Measurements from ENCODE around the gene VPS26A.
A peak's percentile ranks its signal among the peaks of the same experiment; 100 is the strongest.
"Not testable (repeated sequence)": the region's sequence is repeated elsewhere in the genome, so short reads cannot be mapped to it uniquely, and the experiment has no call there.

VPS26A gene

DNA sequence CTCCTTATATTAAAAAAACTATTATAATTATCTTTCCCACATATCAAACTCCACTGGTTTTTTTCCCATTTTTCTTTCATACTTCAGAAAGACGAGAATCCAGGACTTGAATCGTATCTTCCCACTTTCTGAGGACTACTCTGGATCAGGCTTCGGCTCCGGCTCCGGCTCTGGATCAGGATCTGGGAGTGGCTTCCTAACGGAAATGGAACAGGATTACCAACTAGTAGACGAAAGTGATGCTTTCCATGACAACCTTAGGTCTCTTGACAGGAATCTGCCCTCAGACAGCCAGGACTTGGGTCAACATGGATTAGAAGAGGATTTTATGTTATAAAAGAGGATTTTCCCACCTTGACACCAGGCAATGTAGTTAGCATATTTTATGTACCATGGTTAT is 20.2 kb upstream of the VPS26A start:
- DNase-seq = no peak

DNA sequence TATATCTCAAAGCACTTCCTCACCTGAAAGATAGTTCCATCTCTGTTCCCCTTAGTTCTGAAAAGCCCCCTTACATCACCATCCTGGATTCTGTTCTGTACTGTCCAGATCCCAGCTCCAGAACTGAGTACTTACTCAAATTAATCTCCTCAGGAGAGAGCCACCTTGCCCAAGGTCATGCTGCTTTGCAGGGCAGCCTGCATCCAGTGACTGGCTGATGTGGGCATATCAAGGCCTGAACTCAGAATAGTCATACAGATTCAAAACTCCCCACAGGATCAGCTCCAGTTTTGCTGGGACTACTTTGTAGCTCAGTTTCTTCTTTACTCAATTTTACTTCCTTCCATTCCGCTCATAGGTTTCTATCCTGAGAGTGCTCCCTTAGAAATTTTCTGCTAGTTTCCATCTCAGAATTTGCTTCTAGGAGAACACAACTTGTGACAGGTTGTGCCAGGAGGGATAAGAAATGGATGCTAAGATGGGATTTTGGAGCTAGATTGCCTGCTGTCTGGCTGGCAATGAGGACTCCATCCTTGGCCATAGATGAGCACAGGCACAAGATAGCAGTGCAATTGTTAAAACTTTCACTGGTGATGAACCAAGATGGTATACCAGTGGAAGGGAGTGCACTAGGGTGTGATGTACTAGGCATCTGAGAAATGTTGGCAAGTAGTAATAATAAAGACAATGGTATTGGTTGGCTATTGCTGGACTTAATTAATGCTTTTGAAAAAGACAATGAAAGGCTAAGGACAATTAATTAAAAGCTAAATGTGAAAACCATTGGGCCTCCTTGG is 18.8 kb upstream of the VPS26A start:
- no peak for DNase-seq

GRCh38 chr10:69107176-69107490 is 16.8 kb upstream of the VPS26A start:
- no peak for DNase-seq

DNA sequence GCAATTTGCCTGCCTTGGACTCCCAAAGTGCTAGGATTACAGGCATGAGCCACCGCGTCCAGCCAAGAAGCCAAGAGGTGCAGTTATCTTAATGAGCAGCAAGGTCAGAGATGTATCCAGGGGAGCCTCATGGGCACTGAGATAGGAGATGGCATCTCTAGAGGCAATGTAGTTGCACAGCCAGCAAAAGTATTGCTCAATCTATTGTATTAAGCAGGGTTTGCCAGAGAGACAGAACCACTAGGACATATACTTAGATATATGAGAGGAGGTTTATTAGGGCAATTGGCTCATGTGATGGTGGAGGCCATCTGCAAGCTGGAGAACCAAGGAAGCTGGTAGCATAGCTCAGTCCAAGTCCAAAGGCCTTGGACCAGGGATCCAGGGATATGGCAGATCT is 16.3 kb upstream of the VPS26A start:
- peak; percentile 51 to 52 for DNase-seq

DNA sequence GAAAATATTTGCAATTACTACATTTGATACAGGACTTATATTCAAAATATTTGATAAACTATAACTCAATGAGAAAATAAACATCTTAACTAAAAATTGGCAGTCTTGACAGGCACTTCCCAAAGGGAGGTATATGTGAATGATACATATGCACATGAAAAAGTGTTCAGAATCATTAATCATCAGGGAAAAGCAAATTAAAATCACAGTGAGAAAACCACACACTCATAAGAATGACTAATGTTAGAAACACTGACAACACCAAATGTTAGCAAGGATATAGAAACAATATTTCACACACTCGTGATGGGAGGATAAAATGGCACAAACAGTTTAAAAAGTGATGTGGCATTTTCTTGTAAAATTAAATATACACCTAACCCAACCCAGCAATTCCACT is 4.1 kb upstream of the VPS26A start:
- DNase-seq = no peak

DNA sequence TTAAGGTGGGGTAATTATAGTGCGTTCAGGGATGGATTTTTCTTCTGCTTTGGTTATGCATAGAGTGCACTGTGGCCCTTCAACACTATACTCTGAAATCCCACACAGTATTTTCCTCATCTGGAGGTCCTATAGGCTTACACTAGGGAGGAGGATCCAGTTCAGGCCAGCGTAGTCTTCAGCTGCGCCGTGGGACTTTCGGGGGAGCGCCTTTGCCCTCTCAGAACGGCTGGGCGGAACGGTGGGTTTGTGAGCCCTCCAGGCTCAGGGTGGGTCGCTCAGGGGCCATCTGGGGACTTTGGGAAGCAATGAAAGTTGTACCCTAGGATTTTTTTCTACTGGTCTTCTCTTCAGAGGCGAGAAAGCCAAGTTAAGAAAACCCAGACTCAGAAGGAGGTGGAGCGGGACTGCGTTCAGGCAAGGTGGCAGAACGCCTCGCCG is 652 bp upstream of the VPS26A start:
- peak in 1 of 2 experiments; percentile 61 for DNase-seq

GRCh38 chr10:69124563-69125268 is 738 bp downstream of the VPS26A start:
- DNase-seq = peak; percentile 32 to 42

DNA sequence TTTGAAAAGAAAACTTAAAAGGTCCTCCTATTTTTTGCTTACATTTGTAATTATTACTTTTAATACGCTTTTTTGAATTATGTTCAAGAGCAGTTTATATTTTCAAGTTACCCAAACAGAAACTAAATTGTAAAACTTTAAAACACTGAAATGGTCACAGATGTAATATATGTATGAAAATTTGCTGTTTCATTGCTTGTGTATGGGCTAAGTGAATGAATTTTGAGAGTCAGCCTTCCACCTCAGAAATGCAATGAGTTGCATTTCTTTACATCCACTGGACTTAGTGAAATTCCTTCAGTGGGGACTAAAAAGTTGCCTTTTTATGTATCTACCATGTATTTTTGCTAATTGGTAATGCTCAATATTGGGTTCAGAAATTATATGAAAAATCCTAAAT is 1.6 kb downstream of the VPS26A start:
- DNase-seq = no peak

DNA sequence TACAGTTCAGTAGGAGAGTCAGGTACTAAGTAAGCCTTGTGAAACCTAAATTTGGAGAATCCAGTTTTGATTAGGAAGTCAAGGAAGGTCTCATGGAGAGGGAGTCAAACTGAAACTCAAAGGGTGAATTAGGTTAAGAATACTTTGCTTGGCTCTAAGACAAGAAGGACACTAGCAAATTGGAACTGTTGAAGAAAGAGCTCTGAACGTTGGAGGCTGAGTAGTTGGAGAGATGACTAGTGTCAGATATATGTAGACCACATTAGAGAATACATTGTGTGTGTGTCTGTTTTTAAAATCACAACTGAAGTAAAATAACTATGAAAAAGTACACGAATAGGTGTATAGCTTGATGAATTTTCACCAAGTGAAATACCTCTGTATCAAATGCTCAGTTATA is 6.3 kb downstream of the VPS26A start:
- DNase-seq = no peak

GRCh38 chr10:69139961-69140360 is 16.0 kb downstream of the VPS26A start:
- no peak for DNase-seq

DNA sequence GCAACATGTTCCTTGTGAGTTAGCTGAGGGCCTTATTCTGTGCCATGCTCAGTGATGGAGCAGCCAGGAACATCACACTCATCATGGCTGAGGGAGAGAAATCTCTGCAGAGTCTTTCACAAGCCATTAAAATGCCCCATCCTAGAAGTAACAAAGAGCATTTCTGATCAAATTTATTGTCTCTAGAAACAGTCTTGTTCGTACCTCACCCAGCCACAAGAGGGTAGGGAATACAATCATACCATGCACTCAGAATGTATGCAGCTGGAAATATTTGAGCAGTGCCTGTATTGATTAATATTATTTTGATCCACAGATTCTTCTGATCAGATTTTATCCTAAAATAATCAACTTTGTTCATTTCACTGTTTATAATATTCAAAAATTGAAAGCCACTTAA is 17.3 kb downstream of the VPS26A start:
- DNase-seq = no peak

GRCh38 chr10:69142074-69142473 is 18.1 kb downstream of the VPS26A start:
- not testable (repeated sequence) for DNase-seq

GRCh38 chr10:69142983-69143382 is 19.0 kb downstream of the VPS26A start:
- DNase-seq = no peak

GRCh38 chr10:69145329-69145728 is 21.4 kb downstream of the VPS26A start:
- DNase-seq = no peak

DNA sequence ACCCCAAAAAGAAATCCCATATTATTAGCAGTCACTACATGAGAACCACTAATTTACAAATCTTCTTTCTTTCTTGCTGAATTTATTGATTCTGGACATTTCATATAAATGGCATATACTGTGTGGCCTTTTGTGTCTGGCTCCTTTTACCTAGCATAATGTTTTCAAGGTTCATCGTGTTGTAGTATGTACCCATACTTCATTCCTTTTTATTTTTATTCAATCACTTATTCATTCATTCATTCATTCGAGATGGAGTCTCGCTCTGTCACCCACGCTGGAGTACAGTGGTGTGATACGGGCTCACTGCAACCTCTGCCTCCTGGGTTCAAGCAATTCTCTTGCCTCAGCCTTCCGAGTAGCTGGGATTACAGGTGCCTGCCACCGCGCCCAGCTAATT is 21.9 kb downstream of the VPS26A start:
- no peak for DNase-seq

GRCh38 chr10:69146759-69147158 is 22.8 kb downstream of the VPS26A start:
- peak; percentile 19 to 31 for DNase-seq

- no peak for DNase-seq
Measured at GRCh38 chr10:69151984-69152383, 28.0 kb downstream of the VPS26A start.

- no peak for DNase-seq
Measured at GRCh38 chr10:69153227-69153626, 29.2 kb downstream of the VPS26A start.

GRCh38 chr10:69160809-69161241 is 36.8 kb downstream of the VPS26A start:
- DNase-seq = no peak

GRCh38 chr10:69168493-69168892 is 44.5 kb downstream of the VPS26A start:
- DNase-seq = no peak

DNA sequence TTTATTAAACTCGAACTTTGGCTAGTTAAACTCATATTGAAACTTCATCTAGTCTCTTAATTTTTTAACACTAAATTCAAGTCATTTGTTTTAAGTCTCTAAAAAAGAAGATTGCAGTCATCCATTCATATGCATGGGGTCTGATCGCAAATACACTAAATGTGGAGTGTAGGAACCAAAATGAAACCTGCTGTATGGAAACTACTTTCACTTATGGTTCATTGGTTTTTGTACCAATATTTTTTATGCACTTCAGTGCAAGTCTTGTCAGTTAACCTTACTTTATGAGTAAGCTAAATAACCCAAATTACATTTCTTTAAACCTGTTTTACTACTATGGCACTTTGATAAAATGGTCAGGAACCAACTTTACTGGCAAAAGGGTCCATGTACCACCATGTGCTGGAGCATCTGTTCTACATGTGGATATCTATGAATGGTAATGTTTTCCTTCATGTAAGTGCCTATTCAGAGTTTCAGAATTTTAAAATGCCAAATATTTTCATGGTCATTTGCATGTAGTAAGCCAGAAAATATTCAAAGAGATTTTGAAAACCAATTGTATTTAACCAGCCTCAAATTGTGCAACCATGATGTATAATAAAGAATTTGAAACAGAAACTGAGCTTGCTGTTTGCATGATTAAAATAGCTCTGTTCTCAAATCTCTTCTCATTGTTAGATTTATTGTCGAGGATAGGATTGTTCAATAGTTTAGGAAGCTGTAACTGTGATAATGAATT is 48.4 kb downstream of the VPS26A start:
- DNase-seq = no peak

DNA sequence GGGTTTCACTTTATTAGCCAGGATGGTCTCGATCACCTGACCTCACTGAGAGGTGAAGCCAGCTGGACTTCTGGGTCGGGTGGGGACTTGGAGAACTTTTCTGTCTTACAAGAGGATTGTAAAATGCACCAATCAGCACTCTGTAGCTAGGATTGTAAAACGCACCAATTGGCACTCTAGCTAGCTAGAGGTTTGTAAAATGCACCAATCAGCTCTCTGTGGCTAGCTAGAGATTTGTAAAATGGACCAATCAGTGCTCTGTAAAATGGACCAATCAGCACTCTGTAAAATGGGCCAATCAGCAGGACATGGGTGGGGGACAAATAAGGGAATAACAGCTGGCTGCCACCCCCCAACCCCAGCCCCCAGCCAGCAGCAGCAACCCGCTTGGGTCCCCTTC is 51.3 kb downstream of the VPS26A start:
- not testable (repeated sequence) for DNase-seq

DNA sequence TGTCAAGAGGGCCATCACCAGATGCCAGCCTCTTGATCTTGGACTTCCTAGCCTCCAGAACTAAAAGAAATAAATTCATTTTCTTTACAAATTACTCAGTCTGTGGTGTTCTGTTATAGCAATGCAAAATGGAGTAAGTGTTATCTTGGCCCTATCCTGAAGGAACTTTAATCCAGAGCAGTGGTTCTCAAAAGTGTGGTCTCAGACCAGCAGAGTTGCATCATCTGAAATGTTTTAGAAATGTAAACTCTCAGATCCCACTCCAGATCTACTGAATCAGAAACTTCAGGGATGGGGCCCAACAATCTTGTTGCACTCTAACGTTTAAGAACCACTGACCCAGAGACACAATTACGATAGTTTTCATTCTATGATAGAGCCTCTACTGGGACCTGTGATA is 52.8 kb downstream of the VPS26A start:
- DNase-seq = no peak

Data from AML-193 (cell line).